GM10248 (cell line): ENCODE measurements around the gene EIF2S3B.

Experiments used
- CTCF ChIA-PET: fragments of 300-600 bp; sonication (Branson Sonifier 250); formaldehyde crosslinking; extraction: SDS; loops from one replicate; lab custom pipeline; 2021; ENCODE audit warnings: antibody characterized with exemption; lab: Yijun Ruan, JAX
- POLR2A ChIA-PET: fragments of 350-650 bp; sonication (Branson Sonifier 250); formaldehyde crosslinking; extraction: SDS; loops from one replicate; lab custom pipeline; 2020; ENCODE audit warnings: antibody characterized with exemption; lab: Yijun Ruan, JAX
- DNase-seq: peaks from one replicate; pipeline ENCODE4 v3.0.0; 2012; ENCODE audit errors: extremely low spot score
- CTCF ChIP-seq: IDR thresholded peaks from 2 replicates; pipeline ENCODE4 v1.5.1; 2012; ENCODE audit warnings: mild to moderate bottlenecking, low read depth; ENCODE audit errors: extremely low read depth, missing control alignments, control extremely low read depth

EIF2S3B gene

GRCh38 chr12:10557766-10558165 lies 52.1 kb downstream of the EIF2S3B start:
- CTCF ChIA-PET: interaction anchor here (0.6 kb wide), 1 partner anchor 322 kb away, joined by 3 read pairs; no protein-coding TSS in a partner anchor
- TF ChIP-seq CTCF: no peak
- POLR2A ChIA-PET: no interaction called here
- DNase-seq: no peak
